HG02852 (cell line): ENCODE data around the gene VPS9D1.
"Not testable (repeated sequence)": the region's sequence is repeated elsewhere in the genome, so short reads cannot be mapped to it uniquely, and the experiment has no call there.

Source experiments
- ATAC-seq: cut with Tn5 transposase; IDR thresholded peaks from one replicate; pipeline ENCODE4 v1.9.1; 2021; ENCODE audit warnings: mild to moderate bottlenecking, moderate library complexity; ENCODE audit not compliant: unreplicated experiment

The VPS9D1 gene

GRCh38 chr16:89710709-89711564 is 9.8 kb downstream of the VPS9D1 start:
- no peak for ATAC-seq

GRCh38 chr16:89709716-89710432 is 10.8 kb downstream of the VPS9D1 start:
- no peak for ATAC-seq

GRCh38 chr16:89709166-89709565 is 11.5 kb downstream of the VPS9D1 start:
- no peak for ATAC-seq

GRCh38 chr16:89708481-89708931 is 12.2 kb downstream of the VPS9D1 start:
- ATAC-seq = no peak

- ATAC-seq = no peak
These were observed 13.0 kb downstream of the VPS9D1 start for GRCh38 chr16:89707695-89708094.

GRCh38 chr16:89706518-89707260 is 14.0 kb downstream of the VPS9D1 start:
- no peak for ATAC-seq

- ATAC-seq = no peak
These were observed 15.7 kb downstream of the VPS9D1 start for GRCh38 chr16:89705006-89705405.

- ATAC-seq = no peak
These were observed 16.4 kb downstream of the VPS9D1 start for GRCh38 chr16:89704281-89704680.

- peak; percentile 68 for ATAC-seq
These were observed 19.0 kb downstream of the VPS9D1 start, which contains the start of gene SPATA2L for GRCh38 chr16:89701425-89702406. SPATA2L (minus strand) TSS chr16:89701705; CDS start chr16:89701232, 473 bp downstream.

- ATAC-seq = no peak
These were observed 19.9 kb downstream of the VPS9D1 start for GRCh38 chr16:89700649-89701424.

- peak; percentile 43 for ATAC-seq
These were observed 20.5 kb downstream of the VPS9D1 start for GRCh38 chr16:89700100-89700648.

GRCh38 chr16:89699629-89700099 is 21.0 kb downstream of the VPS9D1 start:
- not testable (repeated sequence) for ATAC-seq

GRCh38 chr16:89698717-89699116 is 22.0 kb downstream of the VPS9D1 start:
- ATAC-seq = not testable (repeated sequence)

- ATAC-seq = no peak
These were observed 22.9 kb downstream of the VPS9D1 start for GRCh38 chr16:89697616-89698331.

GRCh38 chr16:89697161-89697615 is 23.5 kb downstream of the VPS9D1 start:
- no peak for ATAC-seq

- no peak for ATAC-seq
These were observed 24.0 kb downstream of the VPS9D1 start for GRCh38 chr16:89696670-89697128.

- no peak for ATAC-seq
These were observed 24.6 kb downstream of the VPS9D1 start for GRCh38 chr16:89695875-89696669.
